NOMO-1 (cell line): ENCODE measurements around the gene LRP5.
"Not testable (repeated sequence)": the region's sequence is repeated elsewhere in the genome, so short reads cannot be mapped to it uniquely, and the experiment has no call there.

Source experiments
- DNase-seq, 2 experiments: peaks; one replicate each; lab custom pipeline; 2025; ENCODE audit not compliant: unreplicated experiment in 2 of 2; lab: John Stamatoyannopoulos, UW

LRP5 gene

GRCh38 chr11:68412593-68413475 lies 100.4 kb downstream of the LRP5 start:
- DNase-seq: no peak

DNA sequence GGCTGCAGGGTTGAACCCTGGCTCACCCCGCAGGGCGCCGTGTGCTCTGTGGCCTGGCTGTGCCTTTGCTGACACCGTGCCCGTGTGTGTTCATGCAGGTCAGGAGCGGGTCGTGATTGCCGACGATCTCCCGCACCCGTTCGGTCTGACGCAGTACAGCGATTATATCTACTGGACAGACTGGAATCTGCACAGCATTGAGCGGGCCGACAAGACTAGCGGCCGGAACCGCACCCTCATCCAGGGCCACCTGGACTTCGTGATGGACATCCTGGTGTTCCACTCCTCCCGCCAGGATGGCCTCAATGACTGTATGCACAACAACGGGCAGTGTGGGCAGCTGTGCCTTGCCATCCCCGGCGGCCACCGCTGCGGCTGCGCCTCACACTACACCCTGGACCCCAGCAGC lies 101.2 kb downstream of the LRP5 start:
- no peak for DNase-seq

GRCh38 chr11:68414496-68415221 lies 102.3 kb downstream of the LRP5 start:
- DNase-seq: no peak

DNA sequence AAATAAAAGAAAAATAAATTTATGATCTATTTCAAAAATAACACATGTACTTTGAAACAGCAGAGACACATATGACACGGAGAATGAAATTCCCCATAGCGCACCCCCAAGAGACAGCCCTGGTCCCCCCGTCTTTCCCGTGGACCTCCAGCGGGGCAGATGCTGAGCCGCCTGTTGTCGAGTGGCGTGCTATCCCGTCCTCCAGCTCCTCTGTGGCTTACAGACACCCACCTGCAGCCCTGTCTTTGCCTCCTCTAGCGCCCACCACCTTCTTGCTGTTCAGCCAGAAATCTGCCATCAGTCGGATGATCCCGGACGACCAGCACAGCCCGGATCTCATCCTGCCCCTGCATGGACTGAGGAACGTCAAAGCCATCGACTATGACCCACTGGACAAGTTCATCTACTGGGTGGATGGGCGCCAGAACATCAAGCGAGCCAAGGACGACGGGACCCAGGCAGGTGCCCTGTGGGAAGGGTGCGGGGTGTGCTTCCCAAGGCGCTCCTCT lies 103.7 kb downstream of the LRP5 start:
- no peak for DNase-seq

DNA sequence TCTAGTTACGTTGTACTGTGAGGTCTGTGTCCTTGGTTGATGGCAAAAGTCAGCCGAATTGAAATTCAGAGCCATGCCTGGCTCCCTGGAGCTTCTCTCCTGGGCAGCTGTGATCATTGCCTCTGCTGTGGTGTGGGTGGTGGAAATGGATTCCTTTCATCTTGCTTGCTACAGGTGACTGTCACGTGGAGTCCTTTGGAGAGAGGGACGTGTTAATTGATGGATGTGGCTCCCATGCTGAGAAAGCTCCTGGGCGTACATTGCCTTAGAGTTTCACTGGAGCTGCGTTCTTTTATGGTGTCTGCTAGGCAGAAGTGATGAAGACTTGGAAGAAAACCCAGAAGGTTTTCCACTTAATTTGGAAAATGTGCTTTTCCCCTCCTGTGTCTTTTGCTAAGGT lies 106.3 kb downstream of the LRP5 start:
- DNase-seq: no peak

- DNase-seq: no peak
Measured at GRCh38 chr11:68420171-68420570, 107.8 kb downstream of the LRP5 start.

GRCh38 chr11:68423481-68423880 lies 111.1 kb downstream of the LRP5 start:
- DNase-seq: no peak

DNA sequence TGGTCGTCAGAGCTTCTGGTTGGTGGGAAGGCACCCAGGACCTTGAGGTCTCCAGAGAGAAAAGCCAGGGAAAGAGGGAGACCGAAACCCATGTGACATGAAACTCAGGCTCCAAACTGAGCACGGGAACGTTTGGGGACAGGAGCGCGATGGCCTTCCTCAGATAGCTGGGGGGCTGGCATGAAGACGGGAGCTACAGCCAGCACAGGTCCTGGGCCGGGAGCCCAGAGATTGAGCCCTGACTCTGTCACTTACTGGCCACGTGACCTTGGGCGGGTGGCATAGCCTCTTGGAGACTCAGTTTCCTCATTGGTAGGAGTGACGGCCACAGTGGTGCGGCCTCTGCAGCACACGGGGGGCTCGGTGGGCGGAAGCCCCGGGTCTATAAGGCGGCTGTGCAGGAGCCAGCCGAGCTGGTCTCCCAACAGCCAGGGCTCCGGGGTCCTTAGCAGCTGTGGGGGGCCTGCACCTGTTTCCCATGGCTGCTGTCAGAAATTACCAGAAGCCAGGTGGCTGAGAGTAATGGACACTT lies 111.8 kb downstream of the LRP5 start:
- DNase-seq: no peak

GRCh38 chr11:68424981-68425865 lies 112.8 kb downstream of the LRP5 start:
- DNase-seq: no peak

- no peak for DNase-seq
Measured at GRCh38 chr11:68425866-68426380, 113.5 kb downstream of the LRP5 start.

GRCh38 chr11:68429661-68430060 lies 117.3 kb downstream of the LRP5 start:
- DNase-seq: no peak

- DNase-seq: no peak
Measured at GRCh38 chr11:68430384-68430783, 118.0 kb downstream of the LRP5 start.

DNA sequence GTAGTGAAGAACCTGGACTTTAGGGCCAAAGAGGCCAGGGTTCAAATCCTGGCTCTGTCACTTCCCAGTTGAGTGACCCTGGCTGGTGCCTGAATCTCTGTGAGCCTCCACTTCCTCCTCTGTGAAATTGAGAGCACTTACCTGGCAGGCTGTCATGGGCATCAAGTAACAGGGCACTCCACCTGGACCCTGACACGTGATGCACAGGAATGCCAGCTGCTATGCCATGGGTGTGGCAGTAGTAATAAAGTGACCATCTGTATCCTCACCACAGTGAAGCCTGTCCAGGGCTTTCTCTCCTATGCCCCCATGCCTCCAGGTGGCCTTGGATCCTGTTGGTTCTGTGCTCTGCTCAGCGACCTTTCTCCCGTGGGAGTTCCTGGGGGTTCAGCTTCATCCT lies 118.4 kb downstream of the LRP5 start:
- no peak for DNase-seq

GRCh38 chr11:68431984-68432645 lies 119.7 kb downstream of the LRP5 start:
- no peak for DNase-seq

DNA sequence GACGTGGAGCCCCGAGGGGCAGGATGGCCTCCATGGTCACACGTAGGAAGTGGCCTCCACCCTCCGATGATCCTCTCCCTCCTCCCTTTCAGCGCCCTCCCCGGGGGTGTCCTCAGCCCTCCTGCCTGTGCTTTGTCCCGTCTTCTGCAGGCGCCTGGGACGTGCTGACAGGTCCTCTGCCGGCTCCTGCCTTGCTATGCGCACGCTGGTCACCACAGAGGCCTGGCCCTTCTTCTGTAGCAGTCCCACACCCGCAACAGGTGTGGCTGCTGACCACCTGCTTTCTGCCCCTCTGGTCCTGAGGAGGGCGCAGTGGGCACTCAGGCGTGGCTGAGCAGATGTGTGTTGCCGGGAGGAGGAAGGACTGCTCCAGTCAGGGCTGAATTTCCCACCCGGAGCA lies 120.5 kb downstream of the LRP5 start:
- DNase-seq: no peak

GRCh38 chr11:68433541-68433940 lies 121.2 kb downstream of the LRP5 start:
- no peak for DNase-seq

DNA sequence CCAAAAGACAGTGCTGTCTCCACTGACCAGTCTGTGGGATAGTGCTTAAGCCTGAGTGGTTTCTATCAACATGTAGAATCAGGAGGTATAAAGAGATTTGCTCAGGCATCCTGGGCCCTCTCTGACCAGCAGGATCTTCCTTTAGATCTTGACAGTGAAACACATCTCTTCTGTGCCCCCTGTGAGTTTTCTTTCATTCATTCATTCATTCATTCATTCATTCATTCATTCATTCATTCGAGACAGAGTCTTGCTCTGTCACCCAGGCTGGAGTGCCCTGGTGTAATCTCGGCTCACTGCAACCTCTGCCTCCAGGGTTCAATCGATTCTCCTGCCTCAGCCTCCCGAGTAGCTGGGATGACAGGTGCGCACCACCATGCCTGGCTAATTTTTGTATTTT lies 121.8 kb downstream of the LRP5 start:
- DNase-seq: not testable (repeated sequence)

- no peak for DNase-seq
Measured at GRCh38 chr11:68436162-68436888, 123.9 kb downstream of the LRP5 start.
